Measurements from ENCODE around the gene SLC22A17.
A peak's percentile ranks its signal among the peaks of the same experiment; 100 is the strongest.
"Not testable (repeated sequence)": the region's sequence is repeated elsewhere in the genome, so short reads cannot be mapped to it uniquely, and the experiment has no call there.

Gene SLC22A17

DNA sequence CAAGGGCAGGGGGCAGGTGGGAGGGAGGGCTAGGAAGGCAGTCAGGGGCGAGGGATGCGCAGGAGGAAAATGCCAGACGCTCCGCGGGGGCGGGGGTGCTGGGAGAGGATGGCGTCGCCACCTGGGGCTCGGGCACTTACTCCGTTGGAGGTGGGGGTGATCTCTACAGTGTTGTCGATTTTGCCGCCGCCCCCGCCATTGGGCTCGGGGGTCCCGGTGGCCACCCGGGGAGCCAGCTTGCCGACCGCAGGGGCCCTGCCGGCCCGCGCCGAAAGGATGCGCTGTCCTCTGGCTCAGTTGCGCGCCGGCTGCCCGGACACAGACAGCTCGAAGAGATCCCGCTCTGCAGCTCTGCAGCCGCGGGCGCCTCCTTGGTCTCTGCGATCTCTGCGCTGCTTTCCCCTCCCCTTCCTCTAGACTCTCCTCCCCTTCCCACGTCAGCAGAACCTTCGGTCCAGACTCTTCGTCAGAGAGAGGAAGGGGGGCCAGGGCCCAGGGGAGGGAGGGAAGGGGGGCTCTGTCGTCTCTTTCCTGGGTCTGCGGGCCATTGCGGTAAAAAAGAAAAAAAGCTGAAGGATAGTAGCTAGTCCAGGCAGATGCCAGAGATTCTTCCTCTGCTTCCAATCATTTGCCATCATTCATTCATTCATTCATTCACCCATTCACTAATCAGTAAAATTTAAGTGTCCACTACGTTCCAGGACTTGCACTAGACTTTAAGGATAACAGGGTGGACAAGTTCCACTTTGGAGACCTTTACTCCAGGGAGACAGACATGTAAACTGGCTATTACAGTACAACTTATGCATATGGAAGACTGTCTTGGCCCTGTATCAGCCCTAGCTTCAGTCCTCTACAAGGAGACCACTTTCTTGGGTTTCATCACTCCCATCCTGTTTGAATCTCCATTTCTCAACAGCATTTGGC, at the start of gene SLC22A17:
TSS of gene SLC22A17 (minus strand) at position 382 of the 927 bp plus-strand sequence.
- DNase-seq = peak; percentile 79

DNA sequence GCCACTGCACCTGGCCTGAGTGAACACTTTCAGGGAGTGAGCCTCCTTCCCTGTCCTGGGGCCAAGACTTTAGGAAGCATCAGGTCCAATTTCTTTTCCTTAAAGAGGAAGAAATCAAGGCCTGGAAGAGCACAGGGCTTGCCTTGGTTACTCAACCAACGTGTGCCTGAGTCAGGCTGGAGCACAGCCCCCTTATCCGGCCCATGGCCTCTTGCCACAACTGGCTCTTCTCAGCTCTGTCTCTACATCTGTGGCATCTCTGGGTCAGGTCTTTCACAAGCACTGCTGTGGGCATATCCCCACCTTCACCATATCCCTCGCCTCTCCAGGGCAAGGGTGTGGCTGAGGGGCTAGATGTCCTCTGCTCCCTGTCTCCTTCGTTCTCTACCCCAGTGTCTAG, 48.6 kb upstream of the SLC22A17 start:
- DNase-seq = no peak

DNA sequence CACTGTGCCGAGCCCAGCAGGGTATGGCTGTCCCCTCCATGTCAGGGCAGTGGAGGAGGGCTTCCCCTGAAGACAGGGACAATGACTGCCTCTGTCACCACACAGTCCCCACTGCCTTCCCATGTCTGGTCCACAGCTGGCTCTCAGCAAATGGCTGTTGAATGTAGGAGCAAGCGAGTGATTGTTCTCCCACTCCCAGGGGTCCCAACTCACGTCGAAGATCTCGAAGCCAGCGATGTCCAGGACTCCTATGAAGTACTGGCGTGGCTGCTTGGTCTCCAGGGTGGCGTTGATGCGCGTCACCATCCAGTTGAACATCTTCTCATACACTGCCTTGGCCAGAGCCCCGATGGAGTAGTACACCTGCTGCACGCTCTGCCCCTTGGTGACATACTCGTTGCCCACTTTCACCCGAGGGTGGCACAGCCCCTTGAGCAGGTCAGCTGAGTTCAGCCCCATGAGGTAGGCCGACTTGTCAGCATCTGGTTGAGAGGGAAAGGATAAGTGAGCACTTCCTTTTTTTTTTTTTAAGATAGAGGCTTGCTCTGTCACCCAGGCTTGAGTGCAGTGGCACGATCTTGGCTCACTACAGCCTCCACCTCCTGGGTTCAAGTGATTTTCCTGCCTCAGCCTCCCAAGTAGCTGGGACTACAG, 47.9 kb upstream of the SLC22A17 start:
- not testable (repeated sequence) for DNase-seq

DNA sequence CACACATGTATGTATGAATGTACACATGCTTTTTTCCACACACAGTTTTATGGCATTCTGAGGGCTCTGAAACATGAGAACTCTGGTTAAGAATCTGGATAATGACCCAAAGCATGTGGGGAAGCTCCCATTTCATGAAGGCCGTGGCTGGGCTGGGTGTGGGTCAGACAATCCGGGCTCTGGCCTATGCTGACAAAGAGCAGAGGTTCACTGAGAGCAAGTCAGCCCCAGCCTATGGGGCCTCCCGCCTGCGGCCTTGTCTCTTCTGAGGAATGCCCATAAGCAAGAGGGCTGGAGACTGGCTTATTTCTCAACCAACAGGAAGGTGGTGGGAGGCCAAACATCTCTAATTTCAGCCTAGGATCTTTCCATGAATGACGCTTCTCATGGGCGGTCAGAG, 46.9 kb upstream of the SLC22A17 start:
- DNase-seq = no peak

DNA sequence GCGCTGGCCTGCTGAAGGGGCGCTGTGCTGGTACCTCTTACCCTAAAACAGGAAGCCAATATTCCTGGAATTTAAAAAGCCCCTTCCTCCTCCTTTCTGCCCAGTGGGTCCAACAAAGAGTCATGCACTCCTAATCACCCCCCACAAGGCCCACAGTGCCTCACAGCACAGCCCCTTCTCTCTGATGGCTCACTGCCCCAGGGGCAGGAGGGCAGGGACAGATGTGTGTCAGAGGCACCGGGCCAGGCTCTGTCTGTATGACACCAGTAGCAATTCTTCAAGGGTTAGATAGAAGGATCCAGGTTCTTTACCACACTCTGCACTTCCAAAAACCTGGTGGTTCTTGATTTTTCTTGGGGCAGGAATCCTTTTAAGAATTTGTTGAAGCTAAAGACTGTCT, 46.4 kb upstream of the SLC22A17 start:
- DNase-seq = no peak

DNA sequence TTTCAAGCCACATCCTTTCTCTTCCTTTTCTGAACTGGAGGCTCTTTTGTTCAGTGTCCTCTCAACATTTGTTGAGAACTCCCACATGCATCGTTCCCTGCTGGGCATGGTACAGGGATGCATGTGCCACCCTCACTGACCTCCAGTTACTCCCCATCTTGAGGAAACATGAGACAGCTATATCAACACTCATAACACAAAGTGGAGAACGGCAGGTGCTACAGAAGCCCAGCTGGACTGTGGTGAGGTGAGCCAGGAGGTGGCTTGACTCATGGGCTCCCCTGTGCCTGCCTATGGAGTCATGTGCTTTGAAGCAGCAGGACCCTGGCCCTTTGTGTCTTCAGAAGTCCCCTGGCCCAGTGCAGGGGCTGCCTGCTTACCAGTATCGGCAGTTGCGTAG, 45.7 kb upstream of the SLC22A17 start:
- DNase-seq = no peak

DNA sequence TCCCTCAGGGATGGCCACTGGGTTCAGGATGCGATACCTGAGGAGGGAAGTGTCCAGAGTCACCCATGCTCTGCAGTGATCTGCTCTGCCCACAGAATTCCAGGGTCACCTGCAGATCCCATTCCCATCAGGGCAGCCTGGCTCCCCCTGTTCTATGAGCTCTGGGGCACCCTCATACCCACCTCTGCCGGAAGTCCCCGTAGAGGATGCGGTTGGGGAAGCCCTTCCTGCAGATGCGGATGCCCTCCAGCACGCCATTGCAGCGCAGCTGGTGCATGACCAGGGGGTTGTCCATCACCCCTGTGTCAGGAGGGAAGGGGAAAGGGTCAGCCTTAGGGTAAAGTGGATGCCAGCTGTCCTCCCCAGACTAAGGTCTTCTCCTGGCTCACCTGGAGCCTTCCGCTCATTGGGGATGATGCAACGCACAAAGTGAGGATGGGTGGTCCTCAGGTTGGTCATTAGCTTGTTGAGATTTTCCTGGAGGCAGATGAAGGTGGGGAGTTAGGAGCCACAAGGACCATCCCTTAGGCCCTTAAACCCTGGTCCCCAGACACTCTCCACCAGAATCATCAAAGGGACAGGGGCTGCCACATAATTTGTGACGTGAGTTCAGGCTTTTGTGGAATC, 44.2 kb upstream of the SLC22A17 start:
- DNase-seq = no peak

DNA sequence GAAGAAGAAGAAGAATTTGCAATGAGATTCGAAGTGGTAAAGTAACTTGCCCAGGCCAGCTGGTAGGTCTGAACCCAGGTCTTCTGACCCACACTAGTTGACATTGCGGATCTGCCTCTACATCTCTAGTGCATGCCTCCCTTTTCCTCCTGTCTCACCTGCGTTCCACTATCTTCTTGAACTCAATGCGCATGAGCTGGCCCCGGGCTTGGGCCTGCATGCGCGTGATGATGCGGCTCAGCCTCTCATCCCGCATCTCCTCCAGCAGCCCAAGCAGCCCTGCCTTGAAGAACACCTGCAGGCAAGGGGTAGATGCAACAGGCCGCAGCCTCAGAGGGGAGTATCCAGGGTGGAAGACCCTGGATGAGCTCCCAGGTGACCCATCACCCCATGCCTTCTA, 43.4 kb upstream of the SLC22A17 start:
- no peak for DNase-seq

DNA sequence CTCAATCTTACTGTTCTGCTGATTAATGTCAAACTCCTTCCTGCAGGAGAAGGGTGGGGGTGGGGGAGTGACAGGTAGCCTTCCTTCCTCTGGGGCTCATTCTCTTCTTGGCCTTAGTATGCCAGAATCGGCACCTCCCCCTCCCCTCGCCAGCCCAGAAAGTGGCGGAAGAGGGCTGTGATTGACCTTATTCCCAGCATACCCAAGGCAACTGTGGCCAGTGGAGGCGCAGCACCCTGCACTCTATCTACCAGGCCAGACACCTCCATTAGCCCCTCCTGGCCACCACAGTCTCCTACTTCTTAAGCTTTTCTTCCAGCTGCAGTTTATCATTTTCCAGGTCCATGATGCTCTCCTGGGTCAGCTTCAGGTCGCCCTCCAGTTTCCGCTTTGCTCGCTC, 39.9 kb upstream of the SLC22A17 start:
- no peak for DNase-seq

DNA sequence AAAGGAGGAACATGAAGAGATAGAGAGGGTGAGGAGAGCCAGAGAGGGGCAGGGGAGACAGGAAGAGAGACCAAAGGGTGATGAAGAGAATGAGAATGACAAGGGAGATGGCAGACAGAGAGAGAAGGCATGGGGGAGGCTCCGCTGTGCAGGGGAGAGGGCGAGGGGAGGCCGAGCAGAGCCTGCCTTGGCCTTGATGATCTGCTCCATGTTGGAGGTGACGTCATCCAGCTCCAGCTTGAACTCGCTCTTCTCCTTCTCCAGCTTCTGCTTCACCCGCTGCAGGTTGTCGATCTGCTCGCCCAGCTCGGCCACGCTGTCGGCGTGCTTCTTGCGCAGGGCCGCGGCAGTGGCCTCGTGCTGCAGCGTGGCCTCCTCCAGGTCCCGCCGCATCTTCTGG, 37.2 kb upstream of the SLC22A17 start:
- DNase-seq = not testable (repeated sequence)

DNA sequence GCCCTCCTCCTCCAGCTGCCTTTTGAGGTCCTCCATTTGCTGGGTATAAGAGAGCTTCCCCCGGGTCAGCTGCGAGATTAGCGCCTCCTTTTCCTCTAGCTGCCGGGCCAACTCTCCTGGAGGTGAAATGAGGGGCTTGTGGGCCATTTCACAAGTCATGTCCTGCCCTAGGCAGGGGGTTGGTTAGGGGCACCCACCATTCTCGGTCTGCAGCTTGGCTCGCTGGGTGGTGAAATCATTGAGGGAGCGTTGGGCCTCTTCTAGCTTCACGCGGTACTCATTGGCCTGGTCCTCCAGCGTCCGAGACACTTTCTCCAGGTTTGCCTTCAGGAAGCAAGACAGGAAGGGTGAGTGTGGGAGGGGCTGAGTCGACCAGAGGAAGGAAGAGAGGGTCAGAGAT, 36.7 kb upstream of the SLC22A17 start:
- DNase-seq = no peak

DNA sequence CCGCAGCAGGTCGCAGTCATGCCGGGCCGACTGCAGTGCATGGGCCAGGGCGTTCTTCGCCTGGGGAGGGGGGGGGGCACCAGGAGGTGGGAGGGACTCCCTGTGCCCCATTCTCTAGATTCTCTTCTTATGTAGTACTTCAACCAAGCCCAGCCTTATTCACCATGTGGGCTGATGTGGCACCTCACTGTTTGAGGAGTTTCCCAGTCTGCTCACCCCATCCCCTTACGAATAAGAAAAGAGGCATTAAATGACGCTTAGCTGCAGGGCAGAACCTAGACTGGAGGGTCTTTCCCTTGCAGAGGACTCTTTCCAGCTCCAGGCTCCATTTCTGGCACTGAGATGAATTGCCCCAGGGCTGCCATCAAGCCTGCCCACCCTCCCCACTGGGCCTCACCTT, 36.3 kb upstream of the SLC22A17 start:
- DNase-seq = no peak

DNA sequence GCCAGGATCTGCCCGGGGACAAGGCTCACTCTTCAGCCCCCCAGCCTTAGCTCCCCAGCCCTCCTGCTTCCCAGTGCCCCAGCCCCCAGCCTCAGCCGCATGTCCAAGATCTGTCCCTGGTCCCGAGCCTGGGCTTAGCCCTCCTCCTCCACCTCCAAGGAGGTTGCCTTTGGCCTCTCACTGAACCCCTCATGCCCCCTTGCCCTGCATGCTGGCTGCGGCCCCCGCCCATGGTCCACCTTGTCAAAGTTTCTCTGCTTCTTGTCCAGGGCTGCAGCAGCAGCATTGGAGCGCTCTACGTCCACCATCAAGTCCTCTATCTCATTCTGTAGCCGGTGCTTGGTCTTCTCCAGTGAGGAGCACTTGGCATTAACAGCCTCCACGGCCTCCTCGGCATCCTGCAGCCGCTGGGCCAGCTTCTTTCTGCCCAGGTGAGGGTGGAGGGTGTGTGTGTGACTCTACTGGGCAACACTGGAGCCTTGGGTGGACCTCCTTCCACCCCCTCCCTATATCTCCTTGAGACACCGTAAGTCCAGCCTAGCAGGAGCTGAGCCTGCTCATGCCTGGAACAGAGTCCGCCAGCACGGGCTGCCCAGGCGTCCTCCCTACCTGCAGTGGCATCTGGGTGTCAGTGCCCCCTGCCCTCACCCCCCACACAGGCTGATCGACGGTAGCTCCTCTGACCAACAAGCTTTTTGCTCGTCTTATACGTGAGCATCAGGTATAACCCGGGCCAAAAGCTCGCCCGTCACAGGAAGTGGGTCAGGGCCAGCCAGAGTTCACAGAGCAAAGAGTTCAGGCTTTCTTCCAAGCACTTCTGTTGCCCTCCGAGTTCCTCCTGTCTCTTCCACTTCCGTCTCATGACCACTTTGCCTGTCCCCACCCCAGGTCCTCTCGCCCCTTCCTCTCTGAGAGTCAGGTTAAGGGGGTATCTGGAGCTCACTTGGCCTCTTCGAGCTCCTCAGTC, 35.5 kb upstream of the SLC22A17 start:
- DNase-seq = no peak

DNA sequence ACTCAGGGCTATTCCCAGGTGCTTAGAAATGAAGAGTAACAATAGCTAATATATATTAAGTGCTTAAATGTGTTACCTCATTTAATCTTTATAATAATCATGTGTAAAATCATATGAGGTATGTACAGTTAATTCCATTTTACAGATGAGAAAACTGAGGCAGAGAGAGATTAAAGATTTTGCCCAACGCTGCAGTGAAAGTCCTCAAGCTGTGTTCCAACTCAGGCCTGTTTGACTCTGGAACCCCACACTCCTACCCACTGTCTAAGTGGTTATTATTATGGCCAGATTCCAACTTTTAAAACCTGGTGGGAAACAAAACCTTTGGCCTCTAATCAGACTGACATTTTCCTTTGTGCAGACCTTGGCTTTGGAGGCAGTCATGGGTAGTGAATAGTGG, 34.3 kb upstream of the SLC22A17 start:
- DNase-seq = no peak

DNA sequence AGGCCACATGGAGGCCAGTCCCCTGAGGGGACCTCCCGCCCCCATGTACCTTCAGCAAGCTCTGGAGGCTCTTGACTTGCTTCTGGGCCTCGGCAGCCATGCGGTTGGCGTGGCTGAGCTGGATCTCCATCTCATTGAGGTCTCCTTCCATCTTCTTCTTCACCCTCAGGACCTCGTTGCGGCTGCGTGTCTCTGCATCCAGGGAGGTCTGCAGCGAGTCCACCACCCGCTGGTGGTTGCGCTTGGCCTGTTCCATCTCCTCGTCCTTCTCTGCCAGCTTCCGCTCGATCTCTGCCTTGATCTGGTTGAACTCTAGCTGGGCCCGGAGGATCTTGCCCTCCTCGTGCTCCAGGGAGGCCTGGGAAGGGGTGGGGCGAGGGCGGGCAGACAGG, 33.6 kb upstream of the SLC22A17 start:
- not testable (repeated sequence) for DNase-seq

DNA sequence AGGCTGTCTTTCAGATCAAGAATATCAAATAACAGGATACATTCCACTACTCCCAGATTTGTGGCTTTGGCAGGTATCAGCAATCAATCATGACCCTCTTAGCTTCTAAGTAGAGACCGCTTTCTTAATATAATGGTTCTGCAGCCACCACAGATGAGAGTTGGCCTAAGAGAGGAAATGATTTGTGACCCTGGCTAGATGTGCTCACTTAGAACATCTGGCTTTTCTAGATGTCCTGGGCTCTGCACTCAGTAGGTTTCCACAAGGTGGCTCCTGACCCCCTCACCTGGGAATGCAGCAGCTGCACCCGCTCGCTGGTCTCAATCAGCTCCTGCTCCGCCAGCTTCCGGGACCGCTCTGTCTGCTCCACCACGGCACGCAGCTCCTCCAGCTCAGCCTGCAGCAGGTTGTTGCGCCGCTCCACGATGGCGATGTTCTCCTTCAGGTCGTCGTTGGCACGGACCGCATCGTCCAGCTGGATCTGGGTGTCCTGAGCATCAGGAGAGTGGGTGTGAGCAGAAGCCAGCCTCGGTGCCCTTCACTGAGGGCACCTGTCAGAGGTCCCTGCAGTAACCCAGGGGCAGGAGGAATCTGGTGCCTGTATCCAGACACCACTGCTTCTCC, 33.1 kb upstream of the SLC22A17 start:
- no peak for DNase-seq

DNA sequence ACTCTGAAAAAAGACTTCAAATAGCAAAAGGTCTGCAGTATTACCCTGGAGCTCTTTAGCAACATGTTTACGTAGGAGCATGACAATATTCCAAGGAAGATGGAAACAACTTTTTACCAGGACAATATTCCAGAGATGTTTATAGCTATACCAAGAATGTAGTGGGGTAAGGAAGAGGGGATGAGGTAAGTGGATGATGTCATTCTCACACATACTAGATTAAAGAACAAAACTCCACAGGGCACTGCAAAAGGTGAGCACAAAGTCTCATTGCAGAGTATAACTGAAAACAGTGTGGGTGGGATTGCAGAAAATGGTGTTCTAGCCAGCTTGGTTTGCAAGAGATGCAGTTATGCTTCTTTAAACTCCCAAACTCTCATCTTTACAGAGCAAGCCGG, 32.6 kb upstream of the SLC22A17 start:
- no peak for DNase-seq

DNA sequence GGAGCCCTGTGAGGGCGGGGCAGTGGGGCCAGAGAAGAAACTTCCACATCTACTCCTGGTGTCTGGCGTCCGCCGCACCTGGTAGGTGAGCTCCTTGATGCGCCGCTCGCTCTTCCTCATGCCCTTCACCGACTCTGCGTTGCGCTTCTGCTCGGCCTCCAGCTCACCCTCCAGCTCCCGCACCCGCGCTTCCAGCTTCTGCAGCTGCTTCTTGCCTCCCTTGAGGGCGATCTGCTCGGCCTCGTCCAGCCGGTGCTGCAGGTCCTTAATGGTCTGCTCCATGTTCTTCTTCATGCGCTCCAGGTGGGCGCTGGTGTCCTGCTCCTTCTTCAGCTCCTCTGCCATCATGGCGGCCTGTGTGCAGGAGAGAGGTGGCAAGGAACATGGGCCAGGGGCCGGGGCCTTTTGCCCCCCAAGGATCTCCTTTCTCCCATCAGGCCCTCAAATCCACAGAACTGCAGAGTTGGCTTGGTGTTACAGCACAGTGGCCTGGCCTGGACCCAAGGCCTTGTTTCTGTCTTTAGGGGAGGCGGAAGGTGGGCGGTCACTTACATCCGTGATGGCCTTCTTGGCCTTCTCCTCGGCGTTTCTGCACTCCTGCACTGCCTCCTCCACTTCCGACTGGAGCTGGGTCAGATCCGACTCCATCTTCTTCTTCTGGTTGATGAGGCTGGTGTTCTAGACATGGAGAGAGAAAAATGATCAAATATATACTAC, 31.8 kb upstream of the SLC22A17 start:
- no peak for DNase-seq

DNA sequence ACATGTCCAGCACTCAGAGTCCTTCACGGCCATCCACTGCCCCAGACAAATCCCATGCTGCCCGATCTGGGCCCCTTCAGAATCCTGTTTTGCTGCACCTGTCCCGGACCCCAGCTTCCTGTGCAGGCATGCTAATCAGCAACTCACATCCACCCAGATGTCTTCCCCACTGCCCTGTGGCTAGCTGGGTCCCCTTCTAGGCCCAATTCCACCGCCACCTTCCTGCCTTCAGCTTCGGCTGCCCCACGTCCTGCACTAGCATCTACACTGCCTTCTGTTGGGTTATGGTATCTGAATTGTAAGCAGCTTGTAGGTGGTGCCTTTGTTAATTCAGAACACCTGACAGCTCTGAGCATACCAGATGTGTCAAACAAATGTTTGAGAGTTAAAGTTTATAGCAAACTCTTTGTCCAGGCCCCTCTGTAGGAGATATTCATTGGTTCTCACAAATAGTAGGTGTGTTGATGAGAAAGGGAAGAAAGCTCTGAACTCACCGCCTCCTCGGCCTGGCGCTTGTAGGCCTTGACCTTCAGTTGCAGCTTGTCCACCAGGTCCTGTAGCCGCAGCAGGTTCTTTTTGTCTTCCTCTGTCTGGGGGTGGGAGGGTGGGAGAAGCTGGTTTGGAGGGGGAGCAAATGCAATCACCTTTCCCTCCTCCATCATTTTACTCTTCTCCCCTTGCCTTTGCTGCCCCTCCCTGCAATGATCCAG, 30.2 kb upstream of the SLC22A17 start:
- DNase-seq = no peak

DNA sequence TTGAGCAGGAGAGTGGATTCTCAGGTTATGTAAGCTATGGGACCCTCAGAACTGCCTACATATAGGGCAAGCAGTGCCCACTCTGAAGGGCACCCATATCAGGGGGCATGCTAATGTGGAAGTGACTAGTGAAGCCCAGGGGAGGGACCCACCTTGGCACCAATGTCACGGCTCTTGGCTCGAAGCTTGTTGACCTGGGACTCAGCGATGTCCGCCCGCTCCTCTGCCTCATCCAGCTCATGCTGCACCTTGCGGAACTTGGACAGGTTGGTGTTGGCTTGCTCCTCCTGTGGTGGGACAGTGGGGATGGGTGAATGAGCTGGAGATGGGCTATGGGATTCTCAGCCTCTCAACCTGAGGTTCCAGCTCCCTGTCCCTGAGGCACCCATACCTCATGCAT, 29.6 kb upstream of the SLC22A17 start:
- no peak for DNase-seq

DNA sequence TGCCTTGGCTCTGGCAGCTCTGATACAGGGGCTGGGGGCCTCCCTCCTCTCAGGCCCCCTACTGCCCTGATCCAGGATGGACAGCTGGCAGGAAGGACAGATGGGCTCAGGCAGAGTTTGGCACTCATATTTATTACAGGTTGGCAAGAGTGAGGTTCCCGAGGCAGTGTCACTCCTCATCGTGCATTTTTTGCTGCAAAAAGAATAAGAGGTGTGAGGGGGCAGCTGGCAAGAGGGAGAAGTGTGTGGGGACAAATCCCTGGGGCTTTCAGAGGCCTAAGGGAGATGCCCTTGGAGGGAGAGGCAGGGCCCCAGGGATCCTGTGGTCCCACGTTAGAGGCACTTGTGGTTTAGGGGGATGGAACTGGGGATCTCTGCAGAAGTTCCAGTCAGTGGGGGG, 29.2 kb upstream of the SLC22A17 start:
- peak; percentile 30 for DNase-seq

All from NCI-H1694 treated with DMSO at 0.1 percent for 48 hours (cell line).